H9 (cell line): ENCODE measurements around the gene ADGRA1. TPM values are rescaled to one million over a fixed set of nuclear protein-coding genes. Genes with fewer than 3 reads are reported as not detected.

Experiments used
- DNase-seq: peaks from one replicate; pipeline ENCODE4 v3.0.0-alpha.2; 2017
- H2AFZ ChIP-seq: one replicate; pipeline ENCODE4 v1.6.1; 2013; ENCODE audit warnings: mild to moderate bottlenecking, low read length, control low read depth, moderate library complexity
- H2AK5ac ChIP-seq: 2 replicates; pipeline ENCODE4 v1.6.1; 2013; ENCODE audit warnings: low read length, control low read depth, mixed read lengths; ENCODE audit not compliant: insufficient read length
- H2BK120ac ChIP-seq: one replicate; pipeline ENCODE4 v1.6.1; 2013; ENCODE audit warnings: low read depth, mild to moderate bottlenecking, low read length, control low read depth, inconsistent platforms; ENCODE audit not compliant: poor library complexity, severe bottlenecking
- H2BK12ac ChIP-seq: 2 replicates; pipeline ENCODE4 v1.6.1; 2013; ENCODE audit warnings: low read length, control low read depth, mixed read lengths, low read depth; ENCODE audit not compliant: insufficient read length
- H2BK15ac ChIP-seq: 2 replicates; pipeline ENCODE4 v1.6.1; 2013; ENCODE audit warnings: low read depth, low read length, control low read depth
- H2BK20ac ChIP-seq: one replicate; pipeline ENCODE4 v1.6.1; 2013; ENCODE audit warnings: low read depth, mild to moderate bottlenecking, low read length, control low read depth, inconsistent platforms; ENCODE audit not compliant: poor library complexity, severe bottlenecking
- H2BK5ac ChIP-seq: 2 replicates; pipeline ENCODE4 v1.6.1; 2013; ENCODE audit warnings: low read length, control low read depth, mixed read lengths; ENCODE audit not compliant: insufficient read length
- H3K14ac ChIP-seq: 2 replicates; pipeline ENCODE4 v1.6.1; 2013; ENCODE audit warnings: low read length, control low read depth; ENCODE audit not compliant: insufficient read depth
- H3K18ac ChIP-seq: 2 replicates; pipeline ENCODE4 v1.6.1; 2013; ENCODE audit warnings: low read depth, mild to moderate bottlenecking, mixed read lengths, low read length, control low read depth; ENCODE audit not compliant: insufficient read length
- H3K23ac ChIP-seq: 2 replicates; pipeline ENCODE4 v1.6.1; 2013; ENCODE audit warnings: low read length, control low read depth, mixed read lengths, low read depth; ENCODE audit not compliant: insufficient read length
- H3K23me2 ChIP-seq: 2 replicates; pipeline ENCODE4 v1.6.1; 2013; ENCODE audit warnings: low read depth, mild to moderate bottlenecking, mixed read lengths, low read length, control low read depth; ENCODE audit not compliant: insufficient read length, poor library complexity, severe bottlenecking
- H3K27ac ChIP-seq: 2 replicates; pipeline ENCODE4 v1.5.1; 2013; ENCODE audit warnings: low read length, control low read depth, mixed read lengths, low read depth; ENCODE audit not compliant: insufficient read length
- H3K27me3 ChIP-seq: 2 replicates; pipeline ENCODE4 v1.6.1; 2013; ENCODE audit warnings: low read length, control low read depth, inconsistent platforms; ENCODE audit not compliant: insufficient read depth
- H3K4ac ChIP-seq: 2 replicates; pipeline ENCODE4 v1.6.1; 2013; ENCODE audit warnings: low read depth, mild to moderate bottlenecking, control low read depth, inconsistent platforms, low read length, moderate library complexity
- H3K4me1 ChIP-seq: 2 replicates; pipeline ENCODE4 v1.6.1; 2013; ENCODE audit warnings: low read length, control low read depth, inconsistent platforms; ENCODE audit not compliant: insufficient read depth
- H3K4me2 ChIP-seq: 2 replicates; pipeline ENCODE4 v1.6.1; 2013; ENCODE audit warnings: low read length, control low read depth, mixed read lengths; ENCODE audit not compliant: insufficient read length, insufficient read depth
- H3K56ac ChIP-seq: 2 replicates; pipeline ENCODE4 v1.6.1; 2013; ENCODE audit warnings: low read depth, mild to moderate bottlenecking, mixed read lengths, low read length, control low read depth; ENCODE audit not compliant: insufficient read length
- H3K79me1 ChIP-seq: 2 replicates; pipeline ENCODE4 v1.6.1; 2013; ENCODE audit warnings: low read depth, mild to moderate bottlenecking, moderate library complexity, low read length, control low read depth, inconsistent platforms; ENCODE audit not compliant: insufficient read depth, poor library complexity, severe bottlenecking
- H3K79me2 ChIP-seq: 2 replicates; pipeline ENCODE4 v1.6.1; 2013; ENCODE audit warnings: low read length, control low read depth, inconsistent platforms; ENCODE audit not compliant: insufficient read depth
- H3K9ac ChIP-seq: 2 replicates; pipeline ENCODE4 v1.6.1; 2013; ENCODE audit warnings: low read length, control low read depth, mixed read lengths; ENCODE audit not compliant: insufficient read length; ENCODE audit errors: extremely low read depth
- H3K9me3 ChIP-seq: one replicate; pipeline ENCODE4 v1.6.1; 2013; ENCODE audit warnings: low read depth, low read length, inconsistent platforms; ENCODE audit not compliant: control insufficient read depth
- H3T11ph ChIP-seq: one replicate; pipeline ENCODE4 v1.6.1; 2013; ENCODE audit warnings: mild to moderate bottlenecking, low read length, control low read depth, inconsistent platforms
- H4K20me1 ChIP-seq: one replicate; pipeline ENCODE4 v1.6.1; 2013; ENCODE audit not compliant: control insufficient read depth, insufficient read length, insufficient read depth
- H4K5ac ChIP-seq: 2 replicates; pipeline ENCODE4 v1.6.1; 2013; ENCODE audit warnings: low read depth, mild to moderate bottlenecking, mixed read lengths, low read length, control low read depth; ENCODE audit not compliant: insufficient read length
- H4K8ac ChIP-seq: replicated peaks from 2 replicates; pipeline ENCODE4 v1.6.1; 2013; ENCODE audit warnings: low read length, control low read depth, mixed read lengths, low read depth; ENCODE audit not compliant: insufficient read length
- H4K91ac ChIP-seq: 2 replicates; pipeline ENCODE4 v1.6.1; 2013; ENCODE audit warnings: low read depth, mild to moderate bottlenecking, moderate library complexity, mixed read lengths, low read length, control low read depth; ENCODE audit not compliant: insufficient read length
- H3K27ac Mint-ChIP-seq, 3 experiments: 2 replicates in 2 of 3; 3 replicates in 1 of 3; pipeline ENCODE4 v1.8.0; 2020 to 2021; ENCODE audit warnings: mixed read lengths in 3 of 3, mild to moderate bottlenecking in 1 of 3, moderate library complexity in 1 of 3
- H3K27me3 Mint-ChIP-seq: 2 replicates; pipeline ENCODE4 v1.8.0; 2021; ENCODE audit warnings: low read depth, mild to moderate bottlenecking, moderate library complexity, mixed read lengths
- H3K36me3 Mint-ChIP-seq, 3 experiments: 2 replicates in 2 of 3; 3 replicates in 1 of 3; pipeline ENCODE4 v1.8.0; 2020 to 2021; ENCODE audit warnings: low read depth in 3 of 3, mixed read lengths in 3 of 3; ENCODE audit not compliant: insufficient read depth in 1 of 3
- H3K4me1 Mint-ChIP-seq, 2 experiments: 2 replicates each; pipeline ENCODE4 v1.8.0; 2020; ENCODE audit warnings: mixed read lengths in 2 of 2
- H3K4me3 Mint-ChIP-seq, 2 experiments: 2 replicates in 1 of 2; 3 replicates in 1 of 2; pipeline ENCODE4 v1.8.0; 2020 to 2021; ENCODE audit warnings: mild to moderate bottlenecking in 2 of 2, mixed read lengths in 2 of 2, moderate library complexity in 1 of 2
- H3K9me3 Mint-ChIP-seq, 2 experiments: 2 replicates in 1 of 2; 3 replicates in 1 of 2; pipeline ENCODE4 v1.8.0; 2020; ENCODE audit warnings: mild to moderate bottlenecking in 2 of 2, mixed read lengths in 2 of 2, moderate library complexity in 1 of 2
- CTCF ChIP-seq: fragments of 200-600 bp; sonication (generic); conservative IDR thresholded peaks from 3 replicates; pipeline ENCODE4 v1.8.0; 2021; ENCODE audit warnings: antibody characterized with exemption, mild to moderate bottlenecking
- WGBS: extraction: QIAGEN DNeasy Blood & Tissue Kit; methylation state at CpG from one replicate; pipeline ENCODE4 v1.1.7; 2013; ENCODE audit warnings: missing lambda C conversion rate, low lambda C conversion rate, mixed read lengths; ENCODE audit not compliant: insufficient read length; ENCODE audit errors: extremely low coverage; 5-methylcytosine and 5-hydroxymethylcytosine counted together
- total RNA-seq: library from RNA; stranded (reverse); gene quantifications from 2 replicates; pipeline ENCODE4 v1.2.1, GENCODE V29; 2021

Gene ADGRA1
- total RNA-seq, 1 experiment from 2014 or later = 0.11 TPM

- no peak overlapping the region for H4K5ac ChIP-seq
- Mint-ChIP-seq H3K4me3 (no peak overlapping the region), H3K36me3 (peaks cover 0 to 9% (median 4%) of the 10 kb centered on the region in 3 experiments; a peak in 5 of 7 replicates), H3K27me3 (peaks cover 6% of the 10 kb centered on the region), H3K27ac (no peak overlapping the region), H3K9me3 (peaks cover 4 to 10% of the 10 kb centered on the region in 2 experiments), H3K4me1 (peaks cover 18 to 45% of the 10 kb centered on the region in 2 experiments)
- no peaks in the 10 kb centered on the region for H3K27me3 ChIP-seq
- no peak overlapping the region for H2BK5ac ChIP-seq
- H3K4me2 ChIP-seq = no peak overlapping the region
- H3K27ac ChIP-seq = no peak overlapping the region
- TF ChIP-seq CTCF = no peak
- peaks cover 2% of the 10 kb centered on the region for H3K9me3 ChIP-seq
- H2BK15ac ChIP-seq = no peak overlapping the region
- no peak for DNase-seq
- H3K23me2 ChIP-seq = no peaks in the 10 kb centered on the region
- no peak overlapping the region for H3K9ac ChIP-seq
- H2BK120ac ChIP-seq = no peak overlapping the region
- H3K14ac ChIP-seq = no peak overlapping the region
- H4K20me1 ChIP-seq = no peaks in the 10 kb centered on the region
- H3K18ac ChIP-seq = no peak overlapping the region
- no peak overlapping the region for H3K4ac ChIP-seq
- H4K91ac ChIP-seq = no peak overlapping the region
- no peak overlapping the region for H3K56ac ChIP-seq
- no peaks in the 10 kb centered on the region for H3K4me1 ChIP-seq
- H3K79me2 ChIP-seq = no peaks in the 10 kb centered on the region
- no peak overlapping the region for H3K23ac ChIP-seq
- WGBS = no CpG with 5 or more reads among the region's 29 CpGs
- no peak overlapping the region for H4K8ac ChIP-seq
- H2BK12ac ChIP-seq = no peak overlapping the region
- no peak overlapping the region for H2AFZ ChIP-seq
- H2BK20ac ChIP-seq = no peak overlapping the region
- no peak overlapping the region for H3T11ph ChIP-seq
- no peaks in the 10 kb centered on the region for H3K79me1 ChIP-seq
- no peak overlapping the region for H2AK5ac ChIP-seq
Measured at GRCh38 chr10:133102415-133103095, 14.8 kb downstream of the ADGRA1 start.
